ENCODE measurements around the gene OR51L1. TPM values are rescaled to one million over a fixed set of nuclear protein-coding genes. Genes with fewer than 3 reads are reported as not detected.

The OR51L1 gene
- total RNA-seq, 1 donor from 2014 or later, result not detected

DNA sequence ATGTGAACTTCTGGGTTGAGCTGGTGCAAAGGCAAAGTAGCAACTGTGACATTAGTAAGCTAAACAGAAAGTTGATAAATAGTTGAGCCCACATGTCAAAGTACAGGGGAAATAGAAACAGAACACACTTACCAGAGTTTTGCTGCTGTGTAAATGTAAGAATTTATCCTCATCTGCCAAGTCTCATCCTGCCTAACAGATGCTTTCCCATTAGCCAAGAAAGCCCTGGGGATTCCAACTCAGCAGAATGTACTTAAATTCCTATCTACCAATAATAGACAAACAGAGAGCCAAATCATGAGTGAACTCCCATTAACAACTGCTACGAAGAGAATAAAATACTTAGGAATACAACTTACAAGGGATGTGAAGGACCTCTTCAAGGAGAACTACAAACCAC, 31.8 kb upstream of the OR51L1 start:
- H3K27ac Mint-ChIP-seq, result no peak overlapping the region
- intact Hi-C loops (cut with micrococcal nuclease), result no loop called here
- H3K4me3 Mint-ChIP-seq, result no peak overlapping the region
- peaks cover 3% of the 10 kb centered on the region for H3K27me3 Mint-ChIP-seq
- H3K4me1 Mint-ChIP-seq, result no peaks in the 10 kb centered on the region
- H3K9me3 Mint-ChIP-seq, result peaks cover 12% of the 10 kb centered on the region
- ChIA-PET CTCF (no interaction called here), POLR2A (no interaction called here)
- ATAC-seq (ENCODE audit: low read depth) (no peak), DNase-seq (no peak)
- TF ChIP-seq CTCF (IDR thresholded peaks at IDR 0.05), result no peak
- H3K36me3 Mint-ChIP-seq (ENCODE audit: low read depth), result no peaks in the 10 kb centered on the region

DNA sequence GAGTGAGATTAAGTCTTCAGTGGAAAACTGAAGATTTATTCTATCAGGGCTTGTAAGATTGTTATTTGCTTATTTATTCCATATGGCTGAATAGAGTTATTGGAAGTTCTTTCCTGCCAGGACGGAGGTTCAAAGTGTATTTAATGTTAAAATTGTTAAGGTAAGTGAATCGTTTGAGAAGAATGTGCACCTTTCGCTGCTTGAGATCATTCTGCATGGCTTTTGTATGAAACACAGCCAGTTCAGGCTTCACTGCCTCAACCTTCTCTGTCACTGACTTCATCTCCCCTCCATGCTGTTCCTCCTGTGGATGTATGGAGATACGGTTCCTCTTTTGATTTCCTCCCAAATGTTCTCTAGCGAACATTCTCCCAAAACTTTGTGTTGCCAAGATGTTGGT, 19.2 kb upstream of the OR51L1 start:
- Mint-ChIP-seq H3K4me3 (no peak overlapping the region), H3K36me3 (ENCODE audit: low read depth) (no peaks in the 10 kb centered on the region), H3K9me3 (peaks cover 7% of the 10 kb centered on the region), H3K27me3 (no peaks in the 10 kb centered on the region), H3K4me1 (no peaks in the 10 kb centered on the region), H3K27ac (no peak overlapping the region)
- no peak for TF ChIP-seq CTCF (IDR thresholded peaks at IDR 0.05)
- POLR2A ChIA-PET, result no interaction called here
- intact Hi-C loops (cut with micrococcal nuclease), result no loop called here
- CTCF ChIA-PET, result no interaction called here
- DNase-seq (no peak), ATAC-seq (ENCODE audit: low read depth) (no peak)

DNA sequence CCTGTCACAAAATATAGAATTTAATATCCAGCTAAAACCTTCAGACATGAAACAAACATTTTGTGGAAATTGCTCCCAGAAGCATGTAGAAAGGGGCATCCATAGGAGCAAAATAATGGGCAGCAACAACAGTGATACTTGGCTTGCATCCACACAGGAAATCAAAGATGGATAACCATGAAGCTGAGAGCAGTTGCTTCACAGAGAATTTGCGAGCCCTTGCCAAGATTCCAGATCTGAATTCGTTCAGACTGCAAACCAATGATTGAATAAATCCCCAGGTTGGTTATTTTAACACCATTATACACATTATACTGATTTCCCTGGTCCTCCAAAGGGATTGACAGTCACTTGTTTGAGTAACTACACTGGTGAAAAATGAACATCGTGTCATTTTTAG, 15.6 kb upstream of the OR51L1 start:
- H3K36me3 Mint-ChIP-seq (ENCODE audit: low read depth), result no peaks in the 10 kb centered on the region
- no peak overlapping the region for H3K27ac Mint-ChIP-seq
- CTCF ChIA-PET, result no interaction called here
- H3K9me3 Mint-ChIP-seq, result peaks cover 7% of the 10 kb centered on the region
- no peak for TF ChIP-seq CTCF (IDR thresholded peaks at IDR 0.05)
- intact Hi-C loops (cut with micrococcal nuclease), result no loop called here
- no peaks in the 10 kb centered on the region for H3K27me3 Mint-ChIP-seq
- H3K4me3 Mint-ChIP-seq, result no peak overlapping the region
- no peak for DNase-seq
- POLR2A ChIA-PET, result no interaction called here
- no peaks in the 10 kb centered on the region for H3K4me1 Mint-ChIP-seq
- no peak for ATAC-seq (ENCODE audit: low read depth)

- no peak for ATAC-seq (ENCODE audit: low read depth)
- CTCF ChIA-PET, result no interaction called here
- Mint-ChIP-seq H3K4me3 (no peak overlapping the region), H3K4me1 (no peaks in the 10 kb centered on the region), H3K27me3 (no peaks in the 10 kb centered on the region), H3K27ac (no peak overlapping the region), H3K36me3 (ENCODE audit: low read depth) (no peaks in the 10 kb centered on the region), H3K9me3 (peaks cover 2% of the 10 kb centered on the region)
- POLR2A ChIA-PET, result no interaction called here
- intact Hi-C loops (cut with micrococcal nuclease), result no loop called here
- TF ChIP-seq CTCF (IDR thresholded peaks at IDR 0.05), result no peak
- no peak for DNase-seq
These were observed 12.0 kb upstream of the OR51L1 start for GRCh38 chr11:4982678-4983077.

DNA sequence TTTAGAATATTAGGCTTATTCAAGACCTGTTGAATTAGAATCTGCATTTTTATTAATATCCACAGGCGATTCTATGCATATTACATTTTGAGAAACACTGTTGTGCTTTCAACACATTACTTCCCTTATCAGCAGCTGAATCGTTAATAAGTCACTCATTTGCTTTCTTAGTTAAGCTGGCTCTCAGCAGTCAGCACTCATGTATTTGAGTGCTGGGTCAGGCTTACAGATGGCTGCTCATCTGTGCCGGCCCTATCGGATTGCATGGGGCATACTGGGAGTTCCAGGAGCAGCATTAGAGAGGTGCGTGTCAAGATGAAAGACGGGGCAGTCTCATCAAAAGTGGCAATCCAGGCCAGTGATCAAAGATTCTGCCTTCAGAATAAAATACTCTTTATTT, 10.8 kb upstream of the OR51L1 start:
- ChIA-PET POLR2A (no interaction called here), CTCF (no interaction called here)
- no peak for ATAC-seq (ENCODE audit: low read depth)
- no peaks in the 10 kb centered on the region for H3K9me3 Mint-ChIP-seq
- no peak overlapping the region for H3K27ac Mint-ChIP-seq
- DNase-seq, result no peak
- H3K36me3 Mint-ChIP-seq (ENCODE audit: low read depth), result no peaks in the 10 kb centered on the region
- no peaks in the 10 kb centered on the region for H3K27me3 Mint-ChIP-seq
- H3K4me1 Mint-ChIP-seq, result no peaks in the 10 kb centered on the region
- TF ChIP-seq CTCF (IDR thresholded peaks at IDR 0.05), result no peak
- intact Hi-C loops (cut with micrococcal nuclease), result no loop called here
- no peak overlapping the region for H3K4me3 Mint-ChIP-seq
